Measurements from ENCODE around the gene UBASH3B.

- TF ChIP-seq, protein P1, sequence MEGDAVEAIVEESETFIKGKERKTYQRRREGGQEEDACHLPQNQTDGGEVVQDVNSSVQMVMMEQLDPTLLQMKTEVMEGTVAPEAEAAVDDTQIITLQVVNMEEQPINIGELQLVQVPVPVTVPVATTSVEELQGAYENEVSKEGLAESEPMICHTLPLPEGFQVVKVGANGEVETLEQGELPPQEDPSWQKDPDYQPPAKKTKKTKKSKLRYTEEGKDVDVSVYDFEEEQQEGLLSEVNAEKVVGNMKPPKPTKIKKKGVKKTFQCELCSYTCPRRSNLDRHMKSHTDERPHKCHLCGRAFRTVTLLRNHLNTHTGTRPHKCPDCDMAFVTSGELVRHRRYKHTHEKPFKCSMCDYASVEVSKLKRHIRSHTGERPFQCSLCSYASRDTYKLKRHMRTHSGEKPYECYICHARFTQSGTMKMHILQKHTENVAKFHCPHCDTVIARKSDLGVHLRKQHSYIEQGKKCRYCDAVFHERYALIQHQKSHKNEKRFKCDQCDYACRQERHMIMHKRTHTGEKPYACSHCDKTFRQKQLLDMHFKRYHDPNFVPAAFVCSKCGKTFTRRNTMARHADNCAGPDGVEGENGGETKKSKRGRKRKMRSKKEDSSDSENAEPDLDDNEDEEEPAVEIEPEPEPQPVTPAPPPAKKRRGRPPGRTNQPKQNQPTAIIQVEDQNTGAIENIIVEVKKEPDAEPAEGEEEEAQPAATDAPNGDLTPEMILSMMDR (IDR thresholded peaks at IDR 0.05; ENCODE audit: low read depth, low read length), result peak; percentile 22; the same call in 1 of the 2 replicates
- no peak for TF ChIP-seq EZH2phosphoT487 (IDR thresholded peaks at IDR 0.05; ENCODE audit: low read depth)
These were observed 133.4 kb downstream of the UBASH3B start for GRCh38 chr11:122788781-122789535.
